B cell (primary cell): ENCODE results near the gene PITX2. TPM values are rescaled to one million over a fixed set of nuclear protein-coding genes. Genes with fewer than 3 reads are reported as not detected.

Experiments used
- ATAC-seq: fragments of 200-7000 bp; cut with Tn5 transposase; one replicate; pipeline ENCODE4 v1.10.0; 2021; ENCODE audit warnings: low read depth, mild to moderate bottlenecking, moderate number of reproducible peaks, moderate library complexity
- CTCF ChIA-PET: fragments of 350-600 bp; sonication (Branson Sonifier 250); formaldehyde crosslinking; loops from one replicate; lab custom pipeline; 2021; ENCODE audit warnings: antibody characterized with exemption, inconsistent platforms; lab: Charles Lee
- POLR2A ChIA-PET: fragments of 350-600 bp; sonication (Branson Sonifier 250); formaldehyde crosslinking; loops from one replicate; lab custom pipeline; 2021; ENCODE audit warnings: antibody characterized with exemption; lab: Charles Lee
- DNase-seq: peaks from one replicate; pipeline ENCODE4 v3.0.0; 2013
- H2AFZ ChIP-seq: 2 replicates; pipeline ENCODE4 v1.6.1; 2012; ENCODE audit warnings: mild to moderate bottlenecking, low read depth, low read length; ENCODE audit not compliant: insufficient read depth, poor library complexity, severe bottlenecking
- H3K27ac ChIP-seq, 2 donors: 1 replicate in 1 of 2; 2 replicates in 1 of 2; pipeline ENCODE4 v1.5.1; 2012 to 2013; ENCODE audit warnings: low read length in 2 of 2, mild to moderate bottlenecking in 2 of 2, moderate library complexity in 1 of 2
- H3K27me3 ChIP-seq, 4 experiments: fragments of 200-600 bp in 1 of 4; sonication (generic) in 1 of 4; replicated peaks in 1 of 4; 1 replicate in 2 of 4; 2 replicates in 2 of 4; pipeline versions ENCODE4 v1.6.1 to v1.7.0; 2013 to 2016; ENCODE audit warnings: low read length in 3 of 4, mild to moderate bottlenecking in 2 of 4, mixed read lengths in 1 of 4, moderate library complexity in 1 of 4; ENCODE audit not compliant: insufficient read depth in 4 of 4, control insufficient read depth in 3 of 4; ENCODE audit errors: control extremely low read depth in 1 of 4
- H3K36me3 ChIP-seq, 2 experiments: replicated peaks in 1 of 2; 1 replicate in 1 of 2; 2 replicates in 1 of 2; pipeline versions ENCODE4 v1.6.1 to v1.7.1; 2013; ENCODE audit warnings: low read length in 1 of 2; ENCODE audit not compliant: insufficient read depth in 2 of 2, control insufficient read depth in 1 of 2; ENCODE audit errors: control extremely low read depth in 1 of 2, extremely low read depth in 1 of 2
- H3K4me1 ChIP-seq, 2 donors: fragments of 200-600 bp in 1 of 2; sonication (generic) in 1 of 2; 1 replicate in 1 of 2; 2 replicates in 1 of 2; pipeline versions ENCODE4 v1.5.1 to v1.6.1; 2013 to 2017; ENCODE audit warnings: low read length in 2 of 2; ENCODE audit not compliant: control insufficient read depth in 2 of 2, insufficient read depth in 2 of 2
- H3K4me2 ChIP-seq: replicated peaks from 2 replicates; pipeline ENCODE3; 2012; ENCODE audit warnings: mild to moderate bottlenecking, low read depth, low read length; ENCODE audit not compliant: poor library complexity, severe bottlenecking
- H3K4me3 ChIP-seq, 5 experiments: fragments of 200-600 bp in 1 of 5; sonication (generic) in 1 of 5; 1 replicate in 3 of 5; 2 replicates in 2 of 5; pipeline versions ENCODE4 v1.5.1 to v1.7.0; 2011 to 2016; ENCODE audit warnings: low read length in 4 of 5, mild to moderate bottlenecking in 4 of 5, low read depth in 2 of 5, control low read depth in 1 of 5, moderate library complexity in 1 of 5; ENCODE audit not compliant: insufficient read depth in 1 of 5; ENCODE audit errors: control extremely low read depth in 1 of 5, extremely low read depth in 1 of 5
- H3K79me2 ChIP-seq: fragments of 200-600 bp; sonication (generic); one replicate; pipeline ENCODE4 v1.6.0; 2016; ENCODE audit warnings: low read length; ENCODE audit not compliant: control insufficient read depth, insufficient read depth
- H3K9ac ChIP-seq: fragments of 200-600 bp; sonication (generic); 2 replicates; pipeline ENCODE4 v1.6.1; 2017; ENCODE audit warnings: mild to moderate bottlenecking, low read length, moderate library complexity
- H3K9me3 ChIP-seq, 3 donors: one replicate each; pipeline versions ENCODE4 v1.6.1 to v1.7.1; 2013; ENCODE audit warnings: low read length in 2 of 3; ENCODE audit not compliant: control insufficient read depth in 2 of 3, insufficient read depth in 1 of 3; ENCODE audit errors: control extremely low read depth in 1 of 3
- H4K20me1 ChIP-seq: 2 replicates; pipeline ENCODE4 v1.6.0; 2012; ENCODE audit warnings: mild to moderate bottlenecking, low read length; ENCODE audit not compliant: insufficient read depth, control insufficient read depth, poor library complexity, severe bottlenecking
- H3K27ac Mint-ChIP-seq: one replicate; pipeline ENCODE4 v1.8.0; 2021; ENCODE audit warnings: mixed read lengths
- H3K27me3 Mint-ChIP-seq: one replicate; pipeline ENCODE4 v1.8.0; 2021; ENCODE audit warnings: mixed read lengths
- H3K4me1 Mint-ChIP-seq: one replicate; pipeline ENCODE4 v1.8.0; 2021; ENCODE audit warnings: mixed read lengths
- H3K4me3 Mint-ChIP-seq: one replicate; pipeline ENCODE4 v1.8.0; 2021; ENCODE audit warnings: mixed read lengths
- H3K9me3 Mint-ChIP-seq: one replicate; pipeline ENCODE4 v1.8.0; 2022; ENCODE audit warnings: mixed read lengths; ENCODE audit not compliant: insufficient read depth
- EZH2 ChIP-seq: IDR thresholded peaks from 2 replicates; pipeline ENCODE4 v1.6.1; 2012; ENCODE audit warnings: borderline replicate concordance, low read depth, mild to moderate bottlenecking, moderate library complexity, low read length; ENCODE audit not compliant: insufficient read depth, poor library complexity, severe bottlenecking
- WGBS: methylation state at CpG from one replicate; pipeline ENCODE4 v1.1.5; 2013; ENCODE audit warnings: missing lambda C conversion rate; ENCODE audit not compliant: insufficient coverage; 5-methylcytosine and 5-hydroxymethylcytosine counted together
- intact Hi-C: fragments of 100-400 bp; cut with micrococcal nuclease; formaldehyde crosslinking; loops from one replicate; pipeline ENCODE4 v1.10.0; 2022
- polyA plus RNA-seq: library from polyadenylated mRNA; depleted of rRNA; stranded (reverse); fragments of >200 nt; gene quantifications from 2 replicates; pipeline ENCODE4 v1.2.3, GENCODE V29; 2012
- total RNA-seq, 2 donors: library from RNA; stranded (reverse); fragments of 120-200 nt in 1 of 2; gene quantifications; 1 replicate in 1 of 2; 2 replicates in 1 of 2; pipeline versions ENCODE4 v1.2.3 to v1.2.4, GENCODE V29; 2013 to 2022
- TF ChIP-seq, protein P1 (sequence below): fragments of 200-600 bp; IDR thresholded peaks from one replicate; pipeline ENCODE4 v1.8.0; 2022; ENCODE audit warnings: antibody characterized with exemption, mild to moderate bottlenecking

Gene PITX2
- total and polyA plus RNA-seq, 2 donors (not counting 1 experiment from before 2014, with no cell fraction given), result not detected

GRCh38 chr4:110597582-110597981, 25.3 kb downstream of the PITX2 start:
- H3K9ac ChIP-seq, result no peak overlapping the region
- no peaks in the 10 kb centered on the region for H3K27me3 ChIP-seq
- H2AFZ ChIP-seq, result no peak overlapping the region
- H3K4me1 Mint-ChIP-seq, result no peaks in the 10 kb centered on the region
- no peaks in the 10 kb centered on the region for H3K79me2 ChIP-seq
- TF ChIP-seq EZH2, result no peak
- TF ChIP-seq, protein P1, sequence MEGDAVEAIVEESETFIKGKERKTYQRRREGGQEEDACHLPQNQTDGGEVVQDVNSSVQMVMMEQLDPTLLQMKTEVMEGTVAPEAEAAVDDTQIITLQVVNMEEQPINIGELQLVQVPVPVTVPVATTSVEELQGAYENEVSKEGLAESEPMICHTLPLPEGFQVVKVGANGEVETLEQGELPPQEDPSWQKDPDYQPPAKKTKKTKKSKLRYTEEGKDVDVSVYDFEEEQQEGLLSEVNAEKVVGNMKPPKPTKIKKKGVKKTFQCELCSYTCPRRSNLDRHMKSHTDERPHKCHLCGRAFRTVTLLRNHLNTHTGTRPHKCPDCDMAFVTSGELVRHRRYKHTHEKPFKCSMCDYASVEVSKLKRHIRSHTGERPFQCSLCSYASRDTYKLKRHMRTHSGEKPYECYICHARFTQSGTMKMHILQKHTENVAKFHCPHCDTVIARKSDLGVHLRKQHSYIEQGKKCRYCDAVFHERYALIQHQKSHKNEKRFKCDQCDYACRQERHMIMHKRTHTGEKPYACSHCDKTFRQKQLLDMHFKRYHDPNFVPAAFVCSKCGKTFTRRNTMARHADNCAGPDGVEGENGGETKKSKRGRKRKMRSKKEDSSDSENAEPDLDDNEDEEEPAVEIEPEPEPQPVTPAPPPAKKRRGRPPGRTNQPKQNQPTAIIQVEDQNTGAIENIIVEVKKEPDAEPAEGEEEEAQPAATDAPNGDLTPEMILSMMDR, result no peak
- ChIA-PET POLR2A (no interaction called here), CTCF (no interaction called here)
- intact Hi-C loops, result no loop called here
- no peak overlapping the region for H3K4me3 Mint-ChIP-seq
- H3K4me2 ChIP-seq, result no peak overlapping the region
- H3K27ac Mint-ChIP-seq, result no peak overlapping the region
- ATAC-seq, result no peak
- H3K4me3 ChIP-seq, result no peak overlapping the region
- H3K36me3 ChIP-seq, result no peaks in the 10 kb centered on the region
- no peak for DNase-seq
- H3K27me3 Mint-ChIP-seq, result peaks cover 19% of the 10 kb centered on the region
- no peaks in the 10 kb centered on the region for H4K20me1 ChIP-seq
- peaks cover 5% of the 10 kb centered on the region for H3K9me3 Mint-ChIP-seq
- peaks cover 0 to 4% (median 0%) of the 10 kb centered on the region in 3 donors for H3K9me3 ChIP-seq
- no peak overlapping the region for H3K27ac ChIP-seq
- no peaks in the 10 kb centered on the region for H3K4me1 ChIP-seq

- Histone ChIP-seq H3K4me1 (no peaks in the 10 kb centered on the region), H3K27me3 (no peaks in the 10 kb centered on the region), H4K20me1 (no peaks in the 10 kb centered on the region), H3K27ac (no peak overlapping the region), H3K79me2 (no peaks in the 10 kb centered on the region), H3K36me3 (no peaks in the 10 kb centered on the region), H3K4me3 (no peak overlapping the region), H3K4me2 (no peak overlapping the region), H3K9me3 (peaks cover 0 to 4% (median 0%) of the 10 kb centered on the region in 3 donors), H3K9ac (no peak overlapping the region), H2AFZ (no peak overlapping the region)
- CTCF ChIA-PET, result no interaction called here
- Mint-ChIP-seq H3K27me3 (peaks cover 19% of the 10 kb centered on the region), H3K4me3 (no peak overlapping the region), H3K9me3 (peaks cover 5% of the 10 kb centered on the region), H3K4me1 (no peaks in the 10 kb centered on the region), H3K27ac (no peak overlapping the region)
- no peak for DNase-seq
- intact Hi-C loops, result no loop called here
- WGBS, result 100% methylated on average over 1 of the region's 2 CpGs
- ATAC-seq, result no peak
- TF ChIP-seq, protein P1, result no peak
- no peak for TF ChIP-seq EZH2
- POLR2A ChIA-PET, result no interaction called here
Observed at GRCh38 chr4:110596431-110596830, 26.4 kb downstream of the PITX2 start.
